ENCODE data around the gene PIEZO1. TPM values are rescaled to one million over a fixed set of nuclear protein-coding genes. Genes with fewer than 3 reads are reported as not detected.

Gene PIEZO1
- total RNA-seq, 1 donor from 2014 or later: 247 TPM

GRCh38 chr16:88782454-88783390, 2.3 kb downstream of the PIEZO1 start:
- Histone ChIP-seq H3K9me3 (ENCODE audit: insufficient read depth, low read depth, low read length) (no peaks in the 10 kb centered on the region), H3K79me2 (ENCODE audit: insufficient read depth, low read length) (peaks cover 70% of the 10 kb centered on the region), H3K9ac (ENCODE audit: low read length) (peak overlapping the region; percentile 93), H3K36me3 (ENCODE audit: insufficient read depth, low read length) (no peaks in the 10 kb centered on the region), H3K27ac (ENCODE audit: low read depth, low read length) (peak overlapping the region; percentile 87), H3K4me1 (ENCODE audit: insufficient read depth, low read length) (peaks cover 53% of the 10 kb centered on the region), H3K4me2 (ENCODE audit: low read length) (peak overlapping the region; percentile 93), H2AFZ (ENCODE audit: low read depth, low read length) (no peak overlapping the region), H3K4me3 (ENCODE audit: insufficient read depth, low read depth, low read length) (peak overlapping the region; percentile 80), H3K27me3 (ENCODE audit: insufficient read depth, low read length) (no peaks in the 10 kb centered on the region), H4K20me1 (ENCODE audit: insufficient read depth, low read length) (peaks cover 63% of the 10 kb centered on the region)
- Mint-ChIP-seq H3K9me3 (ENCODE audit: unreplicated experiment) (no peaks in the 10 kb centered on the region), H3K36me3 (ENCODE audit: low read depth, unreplicated experiment) (no peaks in the 10 kb centered on the region), H3K27me3 (ENCODE audit: low read depth, unreplicated experiment) (no peaks in the 10 kb centered on the region), H3K27ac (ENCODE audit: unreplicated experiment) (peak overlapping the region; percentile 86), H3K4me3 (ENCODE audit: unreplicated experiment) (peak overlapping the region; percentile 83), H3K4me1 (ENCODE audit: low read depth, unreplicated experiment) (peaks cover 39% of the 10 kb centered on the region)
- DNase-seq (ENCODE audit: low read depth): peak; percentile 74
- no peak for FAIRE-seq
- TF ChIP-seq EZH2 (IDR thresholded peaks at IDR 0.05; ENCODE audit: insufficient read depth, low read length): no peak
- no peak for TF ChIP-seq CTCF (IDR thresholded peaks at IDR 0.05; ENCODE audit: insufficient read depth, low read depth, low read length)

GRCh38 chr16:88781140-88782077, 3.6 kb downstream of the PIEZO1 start:
- H3K4me1 ChIP-seq (ENCODE audit: insufficient read depth, low read length): peaks cover 53% of the 10 kb centered on the region
- Mint-ChIP-seq H3K27me3 (ENCODE audit: low read depth, unreplicated experiment) (no peaks in the 10 kb centered on the region), H3K36me3 (ENCODE audit: low read depth, unreplicated experiment) (no peaks in the 10 kb centered on the region), H3K9me3 (ENCODE audit: unreplicated experiment) (no peaks in the 10 kb centered on the region), H3K4me3 (ENCODE audit: unreplicated experiment) (peak overlapping the region; percentile 83), H3K27ac (ENCODE audit: unreplicated experiment) (peak overlapping the region; percentile 86), H3K4me1 (ENCODE audit: low read depth, unreplicated experiment) (peaks cover 42% of the 10 kb centered on the region)
- H3K4me3 ChIP-seq (ENCODE audit: insufficient read depth, low read depth, low read length): no peak overlapping the region
- peaks cover 77% of the 10 kb centered on the region for H4K20me1 ChIP-seq (ENCODE audit: insufficient read depth, low read length)
- H3K27me3 ChIP-seq (ENCODE audit: insufficient read depth, low read length): no peaks in the 10 kb centered on the region
- TF ChIP-seq CTCF (IDR thresholded peaks at IDR 0.05; ENCODE audit: insufficient read depth, low read depth, low read length) (no peak), EZH2 (IDR thresholded peaks at IDR 0.05; ENCODE audit: insufficient read depth, low read length) (no peak)
- H3K9ac ChIP-seq (ENCODE audit: low read length): peak overlapping the region; percentile 93
- H2AFZ ChIP-seq (ENCODE audit: low read depth, low read length): no peak overlapping the region
- peak overlapping the region; percentile 93 for H3K4me2 ChIP-seq (ENCODE audit: low read length)
- DNase-seq (ENCODE audit: low read depth): no peak
- FAIRE-seq: no peak
- no peaks in the 10 kb centered on the region for H3K36me3 ChIP-seq (ENCODE audit: insufficient read depth, low read length)
- peak overlapping the region; percentile 50 for H3K27ac ChIP-seq (ENCODE audit: low read depth, low read length)
- H3K79me2 ChIP-seq (ENCODE audit: insufficient read depth, low read length): peaks cover 83% of the 10 kb centered on the region
- H3K9me3 ChIP-seq (ENCODE audit: insufficient read depth, low read depth, low read length): no peaks in the 10 kb centered on the region

Measured in astrocyte (in vitro differentiated cells and primary cell).